Skin epidermis (tissue), 12 donors: ENCODE measurements around the gene PHF19.

Source experiments
- H3K27ac ChIP-seq, 21 experiments: fragments of 200-600 bp; sonication (generic) in 11 of 21; one replicate each; pipeline ENCODE4 v1.5.0; 2020; ENCODE audit warnings: mild to moderate bottlenecking in 3 of 21, inconsistent platforms in 2 of 21, moderate library complexity in 2 of 21
- H3K4me3 ChIP-seq, 7 experiments: fragments of 200-600 bp; sonication (generic) in 2 of 7; one replicate each; pipeline ENCODE4 v1.5.0; 2020; ENCODE audit warnings: inconsistent platforms in 2 of 7, mild to moderate bottlenecking in 2 of 7, moderate library complexity in 1 of 7

Gene PHF19

DNA sequence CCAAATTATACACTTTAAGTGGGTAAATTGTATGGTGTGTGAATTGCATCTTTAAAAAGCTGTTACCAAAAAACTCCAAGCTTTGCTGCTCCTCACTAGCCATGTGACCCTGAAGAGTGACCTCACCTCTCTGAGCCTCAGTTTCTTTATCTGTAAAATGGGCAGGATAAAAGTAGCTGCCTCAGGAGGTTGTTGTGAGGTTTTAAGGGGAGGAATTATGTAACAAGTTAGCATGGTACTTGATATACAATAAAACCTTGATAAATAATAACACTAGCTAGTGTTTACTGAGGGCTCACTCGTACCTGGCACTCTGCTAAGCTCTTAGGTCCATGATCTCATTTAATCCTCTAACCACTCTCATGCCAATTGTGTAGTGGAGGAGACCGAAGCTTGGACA, 19.0 kb upstream of the PHF19 start:
- Histone ChIP-seq H3K27ac (peak overlapping the region in 1 of 21 experiments; percentile 18), H3K4me3 (no peak overlapping the region)

DNA sequence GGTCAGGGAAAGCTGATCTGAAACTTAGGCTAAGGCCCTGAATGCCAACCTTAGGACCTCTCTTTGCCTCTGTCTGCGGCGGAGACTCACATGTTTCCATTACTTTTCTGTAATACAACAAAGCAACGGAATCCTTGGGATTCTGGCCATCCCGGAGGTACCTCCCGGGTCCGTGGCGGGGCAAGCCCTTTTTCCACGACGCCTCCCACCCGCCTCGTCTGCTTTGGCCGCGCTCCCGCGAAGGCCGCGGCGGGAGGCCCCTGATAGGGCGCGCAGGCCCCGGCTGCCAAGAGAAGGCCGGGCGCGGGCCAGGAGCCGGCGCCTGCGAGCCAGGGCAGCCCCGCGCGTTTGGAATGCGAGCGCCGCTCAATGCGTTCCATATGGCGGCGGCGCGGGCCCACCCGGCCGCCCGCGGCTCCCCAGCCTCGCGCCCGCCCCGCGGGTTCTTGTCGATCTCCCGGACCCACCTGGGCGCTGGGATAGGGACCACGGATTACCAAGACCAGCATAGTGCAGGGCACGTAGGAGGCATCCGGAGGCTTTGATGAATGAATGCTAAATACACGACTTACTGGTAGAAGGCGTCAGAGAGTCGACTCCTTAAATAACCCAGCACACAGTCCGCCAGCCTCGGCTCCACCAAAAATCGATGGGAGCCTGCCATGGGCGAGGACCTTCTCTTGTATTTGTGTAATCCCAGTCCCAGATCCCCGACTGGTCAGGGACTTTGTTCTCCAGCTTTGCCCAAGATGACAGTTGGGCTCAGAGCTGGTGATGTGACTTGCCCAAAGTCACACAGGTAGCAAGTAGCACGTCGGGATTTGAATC, 17.5 kb upstream of the PHF19 start:
- peak overlapping the region in 3 of 7 experiments; percentile 6 to 26 (median 10) for H3K4me3 ChIP-seq

DNA sequence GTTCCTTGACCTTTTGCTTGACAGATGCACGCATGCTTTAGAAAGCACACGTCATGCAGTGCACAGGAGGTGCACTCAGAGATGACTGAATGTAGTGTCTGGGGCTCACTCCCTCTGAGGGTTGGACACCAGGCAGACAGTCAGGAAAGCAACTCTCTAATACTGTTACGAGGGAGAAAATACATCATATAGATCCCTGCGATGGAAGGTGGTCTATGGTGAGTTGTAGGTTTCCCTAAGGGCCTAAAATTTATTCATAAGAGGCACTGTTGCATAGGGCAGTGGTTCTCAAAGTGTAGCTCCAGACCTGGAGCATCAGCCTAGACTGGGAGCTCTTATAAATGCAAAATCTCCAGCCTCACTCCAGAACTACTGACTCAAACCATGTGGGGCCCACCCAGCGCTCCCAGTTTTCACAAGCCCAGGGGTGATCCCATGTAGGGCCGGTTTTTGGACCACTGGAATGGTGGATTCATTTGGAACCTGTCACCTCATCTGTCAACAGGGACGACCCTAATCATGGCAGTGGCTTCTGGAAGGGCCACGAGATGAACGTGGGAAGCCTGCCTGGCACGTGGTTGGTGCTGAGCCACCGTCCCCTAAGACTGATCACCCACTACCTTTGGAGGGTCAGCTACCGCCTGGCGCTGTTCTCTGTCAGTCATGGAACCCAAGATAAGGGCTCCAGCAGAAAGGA, 16.8 kb upstream of the PHF19 start:
- H3K27ac ChIP-seq = peak overlapping the region in 14 of 21 experiments; percentile 4 to 92 (median 71)
- no peak overlapping the region for H3K4me3 ChIP-seq

More for the DNA sequence above, 17.5 kb upstream of the PHF19 start:
- H3K27ac ChIP-seq = peak overlapping the region in 14 of 21 experiments; percentile 9 to 92 (median 66)

DNA sequence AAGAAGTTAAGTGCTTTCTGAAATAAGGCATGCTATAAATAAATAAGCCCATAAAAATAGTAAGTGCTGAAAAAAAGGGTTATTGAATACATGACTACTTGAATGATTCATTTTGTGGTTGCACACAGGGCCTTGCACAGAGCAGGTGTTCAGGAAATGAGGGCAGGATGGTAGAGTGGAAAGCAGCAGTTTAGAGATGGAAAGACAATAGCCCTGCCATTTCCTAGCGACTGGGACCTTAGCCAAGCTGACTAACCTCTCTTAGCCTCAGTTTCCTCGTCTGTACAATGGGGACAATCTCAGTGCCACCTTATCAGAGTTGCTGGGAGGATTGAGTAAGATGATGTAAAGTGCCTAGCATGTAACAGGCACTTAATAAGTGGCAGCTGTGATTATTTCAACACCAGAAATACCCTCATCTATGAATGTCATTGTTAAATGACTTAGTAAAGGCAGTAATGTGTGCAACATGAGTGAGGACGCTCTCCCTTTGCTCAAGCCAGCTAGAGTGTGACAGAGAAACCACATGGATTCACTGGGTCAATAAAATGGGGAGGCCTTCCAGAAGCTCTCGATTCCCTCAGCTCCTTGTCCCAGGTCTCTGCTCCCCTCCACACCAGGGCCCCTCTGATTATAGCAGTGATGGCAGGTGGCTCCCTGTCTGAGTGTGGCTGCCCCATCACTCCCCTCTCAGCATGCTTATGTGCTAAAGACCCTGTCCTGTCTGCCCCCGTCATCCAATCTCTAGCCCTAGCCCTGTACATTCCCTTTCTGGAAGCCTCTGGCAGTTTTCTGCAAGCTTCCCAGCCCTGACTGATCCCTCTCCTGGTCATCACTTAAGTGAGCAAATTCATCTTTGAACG, 16.0 kb upstream of the PHF19 start:
- H3K27ac ChIP-seq = peak overlapping the region in 13 of 21 experiments; percentile 4 to 92 (median 70)
- no peak overlapping the region for H3K4me3 ChIP-seq

DNA sequence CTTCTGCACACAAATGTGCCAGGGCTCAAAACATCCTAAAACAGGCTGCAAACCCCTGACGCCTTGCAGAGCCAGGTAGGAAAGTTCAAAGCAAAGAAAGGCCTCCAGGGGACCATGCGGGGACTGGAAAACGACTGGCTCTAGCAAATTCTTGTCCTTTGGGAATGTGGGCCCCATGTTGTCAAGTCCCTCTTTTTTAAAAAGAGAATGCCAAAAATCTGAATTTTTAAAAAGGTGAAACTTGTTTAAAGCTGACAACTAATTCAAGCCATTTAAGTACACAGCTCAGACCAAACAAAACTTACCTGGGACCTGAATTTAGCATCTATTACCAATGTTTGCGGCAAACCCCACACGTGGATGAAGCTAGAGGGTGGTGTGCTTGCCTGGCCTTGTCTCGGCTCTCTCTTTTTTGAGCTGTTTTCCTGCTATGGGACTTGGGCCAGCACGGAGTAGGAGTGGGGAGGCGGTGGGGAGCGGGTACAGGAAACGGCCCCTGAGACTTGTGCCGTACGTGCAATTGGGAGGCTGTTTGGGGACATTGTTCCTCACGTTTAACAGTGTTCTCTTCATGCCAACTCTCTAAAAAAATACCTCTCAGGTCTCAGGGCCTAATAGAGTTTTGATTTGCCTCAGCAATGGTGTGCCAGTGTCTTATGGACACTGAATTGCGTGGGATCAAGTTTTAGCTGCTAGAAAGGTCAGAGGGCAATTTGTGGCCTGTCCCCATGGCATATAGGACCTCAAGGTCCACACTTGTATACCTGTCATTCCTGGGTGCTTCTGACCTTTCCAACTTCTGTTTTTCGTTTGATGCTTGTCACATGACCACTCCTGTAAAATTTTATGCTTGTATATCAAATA, 15.1 kb upstream of the PHF19 start:
- Histone ChIP-seq H3K27ac (peak overlapping the region in 14 of 21 experiments; percentile 3 to 92 (median 58)), H3K4me3 (no peak overlapping the region)

DNA sequence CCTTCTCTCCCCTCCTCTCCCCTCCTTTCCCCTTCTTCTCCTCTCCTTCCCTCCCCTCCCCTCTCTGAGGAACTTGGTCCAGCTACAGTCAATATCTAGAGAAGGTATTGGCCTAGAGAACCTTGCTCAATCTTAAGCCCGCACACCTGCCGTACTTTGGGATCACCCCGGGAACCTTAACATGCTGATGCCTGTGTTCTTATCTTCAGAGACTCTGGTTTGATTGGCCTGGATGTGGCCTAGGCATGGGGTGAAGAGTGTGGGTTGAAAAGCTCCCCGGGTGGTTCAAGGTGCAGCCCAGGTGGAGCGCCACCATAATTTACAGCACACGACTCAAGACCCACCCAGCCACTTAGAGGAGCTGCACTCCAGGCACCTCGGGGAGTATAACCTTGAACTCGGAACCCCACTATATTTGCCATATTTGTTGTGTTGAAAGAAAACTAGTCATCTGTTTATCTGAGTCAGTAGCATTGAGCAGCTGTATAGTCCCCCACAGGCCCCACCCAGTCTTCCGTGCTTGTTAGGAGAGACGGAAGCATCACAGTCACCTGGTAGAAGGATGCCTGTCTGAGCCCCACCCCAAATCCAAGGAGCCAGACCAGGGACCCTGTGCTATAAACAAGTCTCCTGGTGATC, 14.4 kb upstream of the PHF19 start:
- H3K27ac ChIP-seq = peak overlapping the region in 18 of 21 experiments; percentile 3 to 92 (median 62)
- H3K4me3 ChIP-seq = no peak overlapping the region

DNA sequence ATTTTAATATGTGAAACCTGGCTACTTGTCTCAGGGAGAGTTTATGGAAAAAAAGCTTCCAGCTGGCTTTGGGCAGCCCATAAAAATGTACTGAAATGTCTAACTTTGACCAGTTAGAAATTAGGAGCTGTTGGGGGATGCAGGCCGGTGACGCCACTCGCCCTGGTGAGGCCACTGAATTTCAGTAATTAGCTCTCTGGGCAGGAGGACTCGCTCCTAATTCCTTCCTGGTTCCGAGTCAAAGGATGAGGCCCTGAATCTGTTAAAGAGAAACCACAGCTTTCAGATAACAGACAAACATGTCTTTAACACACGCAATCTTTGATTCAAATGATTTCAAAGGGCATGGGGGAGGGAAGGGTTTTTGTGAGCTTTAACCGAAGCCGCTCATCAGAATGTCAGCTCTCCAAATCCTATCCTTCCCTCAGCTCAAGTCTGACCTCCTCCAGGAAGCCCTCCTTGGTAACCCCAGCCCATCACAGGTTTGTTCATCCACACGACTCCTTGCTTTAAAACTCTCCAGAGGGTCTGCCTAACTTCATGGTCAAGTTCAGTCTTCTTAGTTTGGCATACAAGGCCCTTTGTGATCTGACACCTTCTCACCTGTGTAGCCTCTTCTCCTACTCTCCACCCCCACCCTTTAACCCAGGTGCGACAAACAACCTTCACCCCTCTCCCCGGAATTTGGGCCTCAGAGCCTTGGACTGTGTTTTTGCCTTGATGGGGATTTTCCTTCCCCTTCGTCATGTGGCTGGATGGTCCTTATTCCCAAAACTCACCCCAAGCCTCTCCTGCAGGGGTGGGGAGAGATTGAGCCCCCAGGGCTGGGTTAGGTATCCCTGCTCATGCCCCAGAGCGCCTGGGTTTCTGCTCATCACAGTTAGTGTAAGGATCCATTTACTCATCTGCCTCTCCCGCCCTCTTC, 13.6 kb upstream of the PHF19 start:
- H3K27ac ChIP-seq = peak overlapping the region in 18 of 21 experiments; percentile 9 to 92 (median 64)
- H3K4me3 ChIP-seq = no peak overlapping the region

DNA sequence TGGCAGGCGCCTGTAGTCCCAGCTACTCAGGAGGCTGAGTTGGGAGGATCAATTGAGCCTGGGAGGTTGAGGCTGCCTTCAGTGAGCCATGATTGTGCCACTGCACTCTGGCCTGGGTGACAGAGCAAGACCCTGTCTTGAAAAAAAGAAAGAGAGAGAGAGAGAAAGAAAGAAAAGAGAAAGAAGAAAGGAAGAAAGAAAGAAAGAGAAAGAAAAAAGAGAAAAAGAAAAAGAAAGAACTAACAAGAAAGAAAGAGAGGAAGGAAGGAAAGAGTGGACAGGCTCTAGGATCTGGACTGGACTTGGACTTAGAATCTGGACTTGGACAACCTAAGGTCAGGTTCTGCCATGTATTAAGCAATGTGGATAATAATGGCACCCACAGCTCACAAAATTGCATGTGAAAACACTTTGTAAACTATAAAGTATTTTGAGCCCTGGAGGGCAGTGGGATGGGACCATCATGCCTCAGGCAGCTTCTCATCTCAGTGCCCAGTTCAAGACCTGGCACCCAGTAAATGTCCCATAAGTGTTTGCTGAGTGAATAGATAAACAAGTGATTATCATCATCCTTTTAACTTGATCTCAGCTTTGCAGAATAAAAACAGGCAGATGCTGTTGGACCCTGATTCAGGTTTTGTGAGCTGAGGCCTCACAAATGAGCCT, 12.8 kb upstream of the PHF19 start:
- Histone ChIP-seq H3K27ac (peak overlapping the region in 14 of 21 experiments; percentile 35 to 92 (median 76)), H3K4me3 (no peak overlapping the region)

DNA sequence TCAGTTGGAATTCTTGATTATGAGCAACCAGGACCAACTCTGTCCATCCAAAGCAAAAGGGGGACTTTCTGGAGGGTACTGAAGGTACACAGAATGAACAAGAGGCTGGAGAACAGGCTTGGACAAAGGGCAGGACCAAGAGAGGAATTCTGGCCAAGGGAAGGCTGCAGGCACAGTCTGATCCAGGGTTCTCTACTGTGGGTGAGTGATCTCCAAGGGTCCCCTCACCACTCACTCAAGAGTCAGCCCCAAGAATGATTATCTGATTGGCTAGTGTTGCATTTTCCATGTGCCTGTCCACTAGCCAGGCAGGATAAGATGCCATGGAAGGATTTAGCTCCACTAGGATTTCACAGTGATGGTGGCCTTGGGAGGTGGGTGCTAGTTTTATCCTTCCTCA, 11.6 kb upstream of the PHF19 start:
- H3K4me3 ChIP-seq = no peak overlapping the region
- H3K27ac ChIP-seq = peak overlapping the region in 5 of 21 experiments; percentile 6 to 92 (median 76)

DNA sequence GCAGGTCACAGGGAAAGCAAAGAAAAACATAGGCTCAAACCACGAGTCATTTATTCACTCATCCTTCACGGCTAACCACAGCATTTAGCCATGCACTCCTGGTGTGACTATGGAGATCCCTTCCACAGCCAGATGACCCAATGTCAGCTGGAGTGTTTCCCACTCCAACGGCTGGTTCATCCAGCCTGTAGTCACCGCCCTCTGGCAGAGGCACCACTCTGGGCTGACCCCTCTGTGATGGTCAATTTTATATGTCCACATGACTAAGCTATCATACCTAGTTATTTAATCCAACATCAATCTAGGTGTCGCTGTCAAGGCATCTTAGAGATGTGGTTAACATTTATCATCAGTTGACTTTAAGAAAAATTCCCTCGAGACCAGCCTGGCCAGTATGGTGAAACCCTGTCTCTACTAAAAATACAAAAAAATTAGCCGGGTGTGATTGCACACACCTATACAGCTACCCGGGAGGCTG, 9.5 kb upstream of the PHF19 start:
- peak overlapping the region in 1 of 21 experiments; percentile 31 for H3K27ac ChIP-seq

DNA sequence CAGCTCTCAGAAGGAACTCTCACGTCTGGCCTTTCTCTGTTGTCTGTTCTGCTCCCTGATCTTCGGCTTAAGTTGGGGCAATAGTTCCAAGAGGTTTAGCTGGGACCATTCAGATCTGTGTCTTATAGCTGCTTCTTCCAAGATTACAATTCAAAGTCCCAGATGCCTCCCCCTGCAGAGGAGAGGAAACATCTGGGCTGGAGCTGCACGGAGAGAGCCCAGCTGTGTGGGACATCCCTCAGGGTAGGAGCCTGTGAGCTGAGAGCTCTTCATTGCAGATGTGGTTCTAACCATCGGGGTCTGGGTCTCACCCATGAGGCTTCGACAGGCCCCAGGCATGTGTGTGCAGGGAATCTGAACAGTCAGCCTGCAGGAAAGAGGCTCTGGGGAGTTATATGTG, 9.0 kb upstream of the PHF19 start:
- Histone ChIP-seq H3K27ac (peak overlapping the region in 2 of 21 experiments; percentile 20 to 31), H3K4me3 (no peak overlapping the region)

More for the DNA sequence above, 9.5 kb upstream of the PHF19 start:
- H3K4me3 ChIP-seq = no peak overlapping the region

DNA sequence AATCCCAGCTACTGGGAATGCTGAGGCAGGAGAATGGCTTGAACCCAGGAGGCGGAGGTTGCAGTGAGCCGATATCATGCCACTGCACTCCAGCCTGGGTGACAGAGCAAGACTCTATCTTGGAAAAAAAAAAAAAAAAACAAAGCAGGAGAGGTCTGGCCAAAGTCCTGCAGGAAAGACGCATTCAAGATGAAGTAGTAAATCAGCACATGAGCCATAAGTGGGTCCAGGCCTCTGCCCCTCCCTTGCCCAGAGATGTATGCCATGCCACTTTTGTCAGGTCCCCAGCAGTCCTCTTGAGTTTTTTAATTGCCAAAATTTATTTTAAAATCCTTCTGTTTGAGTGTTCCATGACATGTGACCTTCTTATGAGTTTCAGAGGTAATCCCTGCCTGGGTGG, 8.5 kb upstream of the PHF19 start:
- Histone ChIP-seq H3K27ac (peak overlapping the region in 2 of 21 experiments; percentile 20 to 31), H3K4me3 (no peak overlapping the region)

DNA sequence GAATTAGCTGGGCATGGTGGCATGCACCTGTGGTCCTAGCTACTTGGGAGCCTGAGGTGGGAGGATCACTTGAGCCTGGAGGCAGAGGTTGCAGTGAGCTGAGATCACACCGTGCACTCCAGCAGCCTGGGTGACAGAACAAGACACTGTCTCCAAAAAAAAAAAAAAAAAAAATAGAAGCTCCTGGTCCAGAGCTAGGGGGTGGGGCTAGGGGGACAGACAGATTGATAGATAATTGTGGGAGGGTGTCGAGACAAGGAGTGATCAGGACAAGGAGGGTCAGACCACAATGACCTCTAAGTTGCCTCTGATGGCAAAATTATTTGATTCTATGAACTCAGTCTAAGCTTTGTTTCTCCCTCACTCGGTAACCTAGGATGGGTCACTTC, 6.6 kb upstream of the PHF19 start:
- Histone ChIP-seq H3K27ac (no peak overlapping the region), H3K4me3 (no peak overlapping the region)

DNA sequence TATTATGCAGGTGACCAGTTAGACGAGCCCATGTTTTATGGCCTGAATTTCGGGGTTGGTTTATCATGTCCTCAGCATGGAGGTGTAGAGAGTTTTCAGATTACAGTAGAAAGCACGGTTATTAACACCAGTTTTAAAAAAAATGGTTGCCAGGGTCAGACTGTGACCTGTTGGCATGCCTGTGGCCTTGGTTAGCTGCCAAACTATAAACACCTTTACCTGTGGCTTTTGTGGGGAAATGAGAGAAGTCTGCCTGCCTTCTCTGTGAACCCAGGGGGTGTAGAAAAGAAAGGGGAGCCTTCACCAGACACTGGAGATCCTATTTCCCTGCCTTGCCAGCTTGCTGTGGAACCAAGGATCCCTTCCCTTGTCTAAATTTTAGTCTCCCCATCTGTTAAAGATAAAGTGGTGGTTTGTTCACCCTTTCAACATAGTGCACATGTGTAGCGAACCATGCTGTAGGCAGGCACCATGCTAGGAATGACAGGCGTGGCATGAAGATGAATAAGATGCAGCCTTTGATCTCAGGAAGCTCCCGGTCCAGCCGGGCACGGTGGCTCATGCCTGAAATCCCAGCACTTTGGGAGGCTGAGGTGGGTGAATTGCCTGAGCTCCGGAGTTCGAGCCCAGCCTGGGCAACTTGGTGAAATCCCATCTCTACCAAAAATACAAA, 6.1 kb upstream of the PHF19 start:
- no peak overlapping the region for H3K27ac ChIP-seq
- no peak overlapping the region for H3K4me3 ChIP-seq

DNA sequence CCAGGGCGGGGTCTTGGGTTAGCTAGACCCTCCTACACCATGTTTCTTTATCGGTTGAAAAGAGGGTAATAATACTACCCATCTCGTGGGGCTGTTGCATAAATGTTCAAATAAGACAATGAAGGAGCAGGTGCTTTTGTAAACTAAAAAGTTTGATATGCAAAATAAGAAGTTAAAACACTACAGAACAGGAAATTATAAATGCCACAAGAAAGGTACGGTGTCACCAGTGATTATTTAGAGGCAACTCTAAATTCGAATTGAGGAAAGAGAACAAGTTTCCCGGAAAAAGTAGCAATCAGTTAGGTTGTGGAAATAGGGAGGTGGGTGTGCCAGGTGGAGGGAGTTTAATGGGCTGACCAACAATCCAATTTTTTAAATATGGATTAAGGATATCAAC, 2.5 kb upstream of the PHF19 start:
- no peak overlapping the region for H3K4me3 ChIP-seq
- H3K27ac ChIP-seq = peak overlapping the region in 3 of 21 experiments; percentile 47 to 99 (median 95)
